ENCODE data around the gene BRWD1. TPM values are rescaled to one million over a fixed set of nuclear protein-coding genes. Genes with fewer than 3 reads are reported as not detected.

The BRWD1 gene
- polyA plus RNA-seq, 1 donor from 2014 or later: 246 TPM

GRCh38 chr21:39196838-39197237, 116.6 kb downstream of the BRWD1 start:
- H3K4me2 ChIP-seq (ENCODE audit: low read length): no peak overlapping the region

GRCh38 chr21:39196310-39196709, 117.1 kb downstream of the BRWD1 start:
- H3F3A ChIP-seq (ENCODE audit: insufficient read depth, low read length, poor library complexity, severe bottlenecking): no peaks in the 10 kb centered on the region
- no peak overlapping the region for H3K4me2 ChIP-seq (ENCODE audit: low read length)
- H3K36me3 ChIP-seq (ENCODE audit: insufficient read depth, low read length): peaks cover 9% of the 10 kb centered on the region
- no peak overlapping the region for H3K9ac ChIP-seq (ENCODE audit: low read length)
- H3K4me3 ChIP-seq (ENCODE audit: low read length): no peak overlapping the region
- no peaks in the 10 kb centered on the region for H3K9me2 ChIP-seq (ENCODE audit: insufficient read depth, low read length)
- H3K27me3 ChIP-seq (ENCODE audit: insufficient read depth, low read depth, low read length): no peaks in the 10 kb centered on the region
- H2AFZ ChIP-seq (ENCODE audit: low read depth, low read length): no peak overlapping the region
- no peak overlapping the region for H3K27ac ChIP-seq (ENCODE audit: low read length)
- no peaks in the 10 kb centered on the region for H4K20me1 ChIP-seq (ENCODE audit: insufficient read depth)
- H3K9me3 ChIP-seq (ENCODE audit: low read length): no peaks in the 10 kb centered on the region
- H3K79me2 ChIP-seq (replicated peaks; ENCODE audit: insufficient read depth, low read length): no peaks in the 10 kb centered on the region
- TF ChIP-seq EZH2 (IDR thresholded peaks at IDR 0.05; ENCODE audit: borderline replicate concordance, insufficient read depth, low read length, poor library complexity, severe bottlenecking) (no peak), CTCF (IDR thresholded peaks at IDR 0.05; ENCODE audit: poor library complexity, severe bottlenecking) (no peak), RAD21 (conservative IDR thresholded peaks at IDR 0.05) (no peak), TAF1 (IDR thresholded peaks at IDR 0.05; ENCODE audit: low read depth) (no peak), REST (IDR thresholded peaks at IDR 0.05; ENCODE audit: borderline replicate concordance) (no peak), EP300 (conservative IDR thresholded peaks at IDR 0.05; ENCODE audit: poor library complexity, severe bottlenecking) (no peak)

More at GRCh38 chr21:39196838-39197237, 116.6 kb downstream of the BRWD1 start:
- TF ChIP-seq MXI1 (conservative IDR thresholded peaks at IDR 0.05; ENCODE audit: poor library complexity, severe bottlenecking) (no peak), SMC3 (conservative IDR thresholded peaks at IDR 0.05; ENCODE audit: poor library complexity) (no peak), EZH2 (IDR thresholded peaks at IDR 0.05; ENCODE audit: borderline replicate concordance, insufficient read depth, low read length, poor library complexity, severe bottlenecking) (no peak), EP300 (conservative IDR thresholded peaks at IDR 0.05; ENCODE audit: poor library complexity, severe bottlenecking) (no peak), CTCF (IDR thresholded peaks at IDR 0.05; ENCODE audit: poor library complexity, severe bottlenecking) (no peak), TAF1 (IDR thresholded peaks at IDR 0.05; ENCODE audit: low read depth) (no peak), REST (IDR thresholded peaks at IDR 0.05; ENCODE audit: borderline replicate concordance) (no peak), RAD21 (conservative IDR thresholded peaks at IDR 0.05) (no peak), POLR2AphosphoS5 (IDR thresholded peaks at IDR 0.05) (no peak)
- Histone ChIP-seq H3F3A (ENCODE audit: insufficient read depth, low read length, poor library complexity, severe bottlenecking) (no peaks in the 10 kb centered on the region), H3K27ac (ENCODE audit: low read length) (no peak overlapping the region), H3K9me3 (ENCODE audit: low read length) (no peaks in the 10 kb centered on the region), H3K36me3 (ENCODE audit: insufficient read depth, low read length) (peaks cover 13% of the 10 kb centered on the region), H3K27me3 (ENCODE audit: insufficient read depth, low read depth, low read length) (no peaks in the 10 kb centered on the region), H4K20me1 (ENCODE audit: insufficient read depth) (no peaks in the 10 kb centered on the region), H3K9me2 (ENCODE audit: insufficient read depth, low read length) (no peaks in the 10 kb centered on the region), H2AFZ (ENCODE audit: low read depth, low read length) (no peak overlapping the region), H3K4me3 (ENCODE audit: low read length) (no peak overlapping the region), H3K9ac (ENCODE audit: low read length) (no peak overlapping the region), H3K79me2 (replicated peaks; ENCODE audit: insufficient read depth, low read length) (no peaks in the 10 kb centered on the region)

Measured in neural cell (in vitro differentiated cells).